RWPE2 (cell line): ENCODE measurements around the gene ARHGEF4.

ENCODE experiments used
- ATAC-seq: fragments of 200-7000 bp; cut with Tn5 transposase; 3 replicates; pipeline ENCODE4 v1.9.1; 2021; ENCODE audit warnings: low read depth
- DNase-seq: peaks from one replicate; pipeline ENCODE4 v3.0.0-alpha.2; 2020; ENCODE audit warnings: low spot score
- H3K27ac ChIP-seq: fragments of 450-650 bp; 2 replicates; pipeline ENCODE4 v1.5.1; 2017; ENCODE audit warnings: mild to moderate bottlenecking; ENCODE audit not compliant: poor library complexity, severe bottlenecking
- H3K27me3 ChIP-seq: fragments of 250-450 bp; sonication (Bioruptor Pico); 2 replicates; pipeline ENCODE4 v1.5.1; 2021; ENCODE audit warnings: mild to moderate bottlenecking, moderate library complexity; ENCODE audit not compliant: insufficient read depth, poor library complexity, severe bottlenecking
- H3K36me3 ChIP-seq: fragments of 250-450 bp; sonication (Bioruptor Pico); 2 replicates; pipeline ENCODE4 v1.5.1; 2020; ENCODE audit warnings: low read depth, mild to moderate bottlenecking, moderate library complexity
- H3K4me1 ChIP-seq: fragments of 250-450 bp; sonication (Bioruptor Pico); 2 replicates; pipeline ENCODE4 v1.5.1; 2021; ENCODE audit warnings: mild to moderate bottlenecking, moderate library complexity; ENCODE audit not compliant: insufficient read depth, poor library complexity, severe bottlenecking
- H3K4me3 ChIP-seq: fragments of 250-450 bp; sonication (Bioruptor Pico); 2 replicates; pipeline ENCODE4 v1.5.1; 2021; ENCODE audit warnings: mild to moderate bottlenecking, moderate library complexity; ENCODE audit not compliant: severe bottlenecking
- H3K9me3 ChIP-seq: fragments of 250-450 bp; sonication (Bioruptor Pico); 2 replicates; pipeline ENCODE4 v1.5.1; 2021; ENCODE audit warnings: mild to moderate bottlenecking, moderate library complexity; ENCODE audit not compliant: severe bottlenecking
- CTCF ChIP-seq: fragments of 450-650 bp; IDR thresholded peaks from one replicate; pipeline ENCODE4 v1.5.1; 2017; ENCODE audit warnings: mild to moderate bottlenecking, moderate library complexity; ENCODE audit not compliant: poor library complexity, severe bottlenecking

The ARHGEF4 gene

DNA sequence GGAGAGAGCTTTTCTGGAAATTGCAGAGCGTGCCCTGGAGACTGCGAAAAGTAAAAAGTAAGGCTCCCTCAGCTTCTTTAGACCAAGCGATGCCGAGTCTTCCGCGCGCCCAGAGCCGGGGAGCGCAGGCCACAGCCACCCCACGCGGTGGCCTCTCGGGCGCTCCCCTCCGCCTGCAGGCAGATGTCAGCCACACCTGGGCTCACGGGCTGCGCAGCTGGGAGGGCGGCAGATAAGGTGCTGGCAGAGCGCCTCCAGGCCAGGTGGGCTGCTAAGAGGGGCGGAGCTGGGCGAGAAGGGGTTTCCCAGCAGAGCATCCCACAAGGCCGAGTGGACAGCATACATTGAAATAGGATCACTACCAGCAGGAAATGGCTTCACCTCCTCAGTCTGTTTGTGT lies 81.7 kb downstream of the ARHGEF4 start:
- H3K27me3 ChIP-seq, result no peaks in the 10 kb centered on the region
- no peak for TF ChIP-seq CTCF
- no peaks in the 10 kb centered on the region for H3K36me3 ChIP-seq
- no peaks in the 10 kb centered on the region for H3K9me3 ChIP-seq
- ATAC-seq (no peak), DNase-seq (no peak)
- H3K4me1 ChIP-seq, result peaks cover 5% of the 10 kb centered on the region
- no peak overlapping the region for H3K4me3 ChIP-seq
- H3K27ac ChIP-seq, result no peak overlapping the region

DNA sequence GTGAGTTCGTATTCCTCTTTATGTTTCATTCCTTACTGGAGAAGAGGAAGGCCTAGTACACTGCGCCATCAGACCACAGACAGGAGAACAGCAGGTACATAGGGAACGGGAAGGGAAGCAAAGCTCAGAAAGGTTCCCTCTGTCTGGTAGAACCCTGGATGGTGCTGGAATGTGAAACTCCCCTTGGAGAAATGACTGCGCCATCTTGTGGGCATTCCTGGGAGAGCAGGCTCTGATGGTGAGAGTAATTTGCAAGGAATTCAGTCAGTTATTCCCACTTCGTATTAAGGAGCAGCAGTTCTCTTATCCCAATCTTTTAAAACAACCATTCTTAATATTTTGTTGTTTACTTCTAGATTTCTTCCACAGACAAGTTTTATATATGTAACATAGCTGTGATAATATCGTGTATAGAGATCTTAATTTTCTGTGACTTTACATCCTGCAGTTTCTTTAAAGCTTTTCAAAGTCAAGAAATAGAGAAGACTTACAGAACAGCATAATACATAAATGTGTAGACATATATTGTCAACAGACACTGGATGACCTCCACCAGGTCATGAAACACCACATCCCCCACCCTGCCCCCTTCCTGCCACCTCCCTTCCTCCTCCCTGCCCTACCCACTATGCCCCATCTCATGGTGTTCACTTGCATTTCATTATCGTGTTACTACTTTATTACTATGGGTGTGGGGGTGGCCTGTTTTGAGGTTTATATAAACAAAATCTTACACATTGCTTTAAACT lies 83.9 kb downstream of the ARHGEF4 start:
- no peaks in the 10 kb centered on the region for H3K36me3 ChIP-seq
- no peaks in the 10 kb centered on the region for H3K4me1 ChIP-seq
- ATAC-seq, result peak; percentile 85
- H3K27ac ChIP-seq, result no peak overlapping the region
- H3K4me3 ChIP-seq, result no peak overlapping the region
- DNase-seq, result no peak
- TF ChIP-seq CTCF, result peak; percentile 91
- no peaks in the 10 kb centered on the region for H3K9me3 ChIP-seq
- no peaks in the 10 kb centered on the region for H3K27me3 ChIP-seq

- no peak overlapping the region for H3K27ac ChIP-seq
- no peak for DNase-seq
- H3K4me3 ChIP-seq, result no peak overlapping the region
- no peaks in the 10 kb centered on the region for H3K27me3 ChIP-seq
- no peaks in the 10 kb centered on the region for H3K9me3 ChIP-seq
- ATAC-seq, result no peak
- H3K36me3 ChIP-seq, result no peaks in the 10 kb centered on the region
- no peak for TF ChIP-seq CTCF
- no peaks in the 10 kb centered on the region for H3K4me1 ChIP-seq
Observed at GRCh38 chr2:130921164-130921476, 84.4 kb downstream of the ARHGEF4 start.

DNA sequence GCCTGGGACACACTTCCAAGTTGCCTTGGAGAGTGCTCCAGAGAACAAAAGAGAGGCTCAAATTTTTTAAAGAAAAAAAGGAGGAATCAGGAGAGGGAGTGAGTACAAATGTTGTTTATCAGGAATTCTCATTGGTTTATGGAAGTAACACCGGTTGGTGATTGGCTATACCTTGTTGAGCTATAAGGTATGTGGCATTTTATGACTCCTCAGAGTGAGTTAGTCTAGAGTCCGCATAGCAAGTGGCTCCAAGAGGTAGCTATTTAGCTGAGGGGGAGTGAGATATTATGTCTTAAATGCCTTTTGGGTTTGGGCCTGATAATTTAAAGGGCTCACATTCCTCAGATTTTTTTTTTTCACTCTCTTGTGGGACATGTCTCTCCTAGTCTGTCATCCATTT lies 85.7 kb downstream of the ARHGEF4 start:
- Histone ChIP-seq H3K27me3 (no peaks in the 10 kb centered on the region), H3K36me3 (no peaks in the 10 kb centered on the region), H3K27ac (no peak overlapping the region), H3K4me3 (no peak overlapping the region), H3K9me3 (no peaks in the 10 kb centered on the region), H3K4me1 (no peaks in the 10 kb centered on the region)
- TF ChIP-seq CTCF, result no peak
- ATAC-seq, result no peak
- no peak for DNase-seq

- Histone ChIP-seq H3K4me3 (no peak overlapping the region), H3K9me3 (no peaks in the 10 kb centered on the region), H3K4me1 (no peaks in the 10 kb centered on the region), H3K36me3 (peaks cover 9% of the 10 kb centered on the region), H3K27ac (no peak overlapping the region), H3K27me3 (no peaks in the 10 kb centered on the region)
- DNase-seq (no peak), ATAC-seq (no peak)
- TF ChIP-seq CTCF, result no peak
Observed at GRCh38 chr2:130928385-130928784, 91.7 kb downstream of the ARHGEF4 start.
